K562 (cell line): Measurements from ENCODE around the gene SF3B1. TPM values are rescaled to one million over a fixed set of nuclear protein-coding genes. Genes with fewer than 3 reads are reported as not detected.

Source experiments
- C11orf30 ChIP-seq: fragments of 450-650 bp; IDR thresholded peaks from 2 replicates; pipeline ENCODE4 v1.6.1; 2016; ENCODE audit warnings: low read depth, mild to moderate bottlenecking
- CBFB ChIP-seq: sonication (generic); formaldehyde crosslinking; IDR thresholded peaks from 2 replicates; pipeline ENCODE4 v1.4.0; 2020; ENCODE audit warnings: mild to moderate bottlenecking, missing genetic modification reagents
- DEAF1 ChIP-seq: fragments of 450-650 bp; formaldehyde crosslinking; IDR thresholded peaks from 2 replicates; pipeline ENCODE4 v1.4.0; 2020; ENCODE audit warnings: mild to moderate bottlenecking, moderate library complexity
- ELK1 ChIP-seq: sonication (generic); formaldehyde crosslinking; IDR thresholded peaks from 2 replicates; pipeline ENCODE4 v1.8.1; 2022; ENCODE audit warnings: missing genetic modification reagents
- GTF2F1 ChIP-seq: IDR thresholded peaks from 2 replicates; pipeline ENCODE4 v1.6.1; 2011; ENCODE audit warnings: low read depth, low read length, improper control_type of control experiment
- ILK ChIP-seq: fragments of 450-650 bp; IDR thresholded peaks from 2 replicates; pipeline ENCODE4 v1.6.1; 2016; ENCODE audit warnings: missing genetic modification characterization, low read depth, mild to moderate bottlenecking, missing compliant biosample characterization, moderate library complexity, borderline replicate concordance
- IRF9 ChIP-seq: fragments of 450-650 bp; IDR thresholded peaks from 2 replicates; pipeline ENCODE4 v1.6.1; 2016; ENCODE audit warnings: missing biosample characterization, missing genetic modification characterization
- KLF1 ChIP-seq: fragments of 450-650 bp; IDR thresholded peaks from 2 replicates; pipeline ENCODE4 v1.6.1; 2016; ENCODE audit warnings: missing genetic modification characterization, missing compliant biosample characterization
- MCM2 ChIP-seq: fragments of 450-650 bp; IDR thresholded peaks from 2 replicates; pipeline ENCODE4 v1.6.1; 2017; ENCODE audit warnings: low read depth, mild to moderate bottlenecking
- NELFE ChIP-seq: IDR thresholded peaks from 2 replicates; pipeline ENCODE4 v1.6.1; 2011; ENCODE audit warnings: mild to moderate bottlenecking; ENCODE audit not compliant: insufficient read depth, insufficient read length
- NFIC ChIP-seq: fragments of 450-650 bp; IDR thresholded peaks from 2 replicates; pipeline ENCODE4 v1.6.1; 2017; ENCODE audit warnings: mild to moderate bottlenecking, inconsistent platforms
- RAD21 ChIP-seq, 2 experiments: fragments of 250-450 bp in 1 of 2; fragments of 450-650 bp in 1 of 2; sonication (Bioruptor Pico) in 1 of 2; formaldehyde crosslinking in 1 of 2; IDR thresholded peaks in 1 of 2; conservative IDR thresholded peaks in 1 of 2; 2 replicates each; pipeline versions ENCODE4 v1.4.0 to v1.8.0; 2020 to 2022; ENCODE audit warnings: mild to moderate bottlenecking in 2 of 2, moderate library complexity in 1 of 2
- SMAD1 ChIP-seq: fragments of 150-350 bp; IDR thresholded peaks from 2 replicates; pipeline ENCODE4 v1.6.1; 2014; ENCODE audit warnings: low read length, low read depth; ENCODE audit not compliant: partially characterized antibody
- TBL1XR1 ChIP-seq, 2 experiments: IDR thresholded peaks; 2 replicates each; pipeline ENCODE4 v1.6.1; 2012; ENCODE audit warnings: improper control_type of control experiment in 2 of 2, low read length in 2 of 2, mild to moderate bottlenecking in 1 of 2
- TFE3 ChIP-seq: fragments of 450-650 bp; formaldehyde crosslinking; IDR thresholded peaks from 2 replicates; pipeline ENCODE4 v1.4.0; 2020; ENCODE audit warnings: mild to moderate bottlenecking, mixed read lengths
- ZBED1 ChIP-seq: IDR thresholded peaks from 2 replicates; pipeline ENCODE4 v1.6.1; 2014
- ZNF12 ChIP-seq: sonication (generic); formaldehyde crosslinking; IDR thresholded peaks from 2 replicates; pipeline ENCODE4 v1.4.0; 2020; ENCODE audit warnings: mild to moderate bottlenecking, missing genetic modification reagents
- ZNF592 ChIP-seq: fragments of 450-650 bp; IDR thresholded peaks from 2 replicates; pipeline ENCODE4 v1.6.1; 2017; ENCODE audit warnings: antibody characterized with exemption, mild to moderate bottlenecking
- polyA plus RNA-seq, 8 experiments: library from polyadenylated mRNA; depleted of rRNA in 4 of 8; stranded (reverse) in 5 of 8; unstranded in 3 of 8; fragments of >200 nt; fragmentation: Nextera tagmentation in 2 of 8; fragmentation: Illumina TruSeq in 1 of 8; extraction: Ambion mirVana in 2 of 8; extraction: Trizol in 1 of 8; gene quantifications; 2 replicates each; pipeline versions ENCODE4 v1.2.1 to v1.2.3, GENCODE V29; 2011 to 2014; ENCODE audit warnings: inconsistent platforms in 1 of 8, missing spikeins in 1 of 8
- total RNA-seq, 7 experiments: library from RNA; depleted of rRNA in 6 of 7; stranded (reverse); fragments of >200 nt in 6 of 7; fragmentation: Illumina TruSeq in 2 of 7; extraction: Trizol in 2 of 7; gene quantifications; 2 replicates each; pipeline versions ENCODE4 v1.2.1 to v1.2.3, GENCODE V29; 2011 to 2021; ENCODE audit warnings: low replicate concordance in 1 of 7

Gene SF3B1
- total and polyA plus RNA-seq, 9 of the 15 experiments (the other 6 are each of a cell fraction or from before 2014, with no cell fraction given): 96.2 to 377 (median 177) TPM

- TF ChIP-seq ELK1 (CRISPR knock-in tag) (no peak), IRF9 (tag) (no peak), SMAD1 (no peak), ZBED1 (no peak), C11orf30 (peak; percentile 54; the same call in 1 of the 2 replicates), DEAF1 (peak; percentile 95), CBFB (CRISPR knock-in tag) (0 out of 2 replicates have a peak, but pooled peaks have one; percentile 0), ILK (tag) (no peak), RAD21 (CRISPR knock-in tag; conservative IDR thresholded peaks at IDR 0.05 in 1 of 2, IDR thresholded peaks at IDR 0.05 in 1 of 2) (no peak), ZNF592 (no peak), GTF2F1 (no peak), KLF1 (tag) (peak; percentile 50; the same call in 1 of the 2 replicates), TBL1XR1 (IDR thresholded peaks at IDR 0.05; ENCODE audit: low read length in 2 of 2) (peak; percentile 31 to 46; a peak in 2 of 4 replicates), NFIC (peak; percentile 22; the same call in 1 of the 2 replicates), MCM2 (no peak), ZNF12 (CRISPR knock-in tag) (no peak), NELFE (no peak), TFE3 (CRISPR knock-in tag) (no peak)
Observed at GRCh38 chr2:197453123-197453913, 18.5 kb upstream of the SF3B1 start, which contains the start of gene COQ10B (continued).
